Endothelial cell of hepatic sinusoid (primary cell): ENCODE measurements around the gene SLIT3.

Experiments used
- in situ Hi-C: cut with HindIII; loops from 2 replicates; pipeline ENCODE4 v1.10.0; 2017; ENCODE audit warnings: low sequenced_read_pairs

The SLIT3 gene

GRCh38 chr5:169299663-169300467 lies 1.1 kb downstream of the SLIT3 start:
- in situ Hi-C loops = no loop called here

GRCh38 chr5:169299191-169299662 lies 1.7 kb downstream of the SLIT3 start:
- in situ Hi-C loops = no loop called here

- in situ Hi-C loops = no loop called here
These were observed 2.7 kb downstream of the SLIT3 start for GRCh38 chr5:169298193-169298592.

- in situ Hi-C loops = no loop called here
These were observed 4.4 kb downstream of the SLIT3 start for GRCh38 chr5:169296419-169297143.

- in situ Hi-C loops = no loop called here
These were observed 5.6 kb downstream of the SLIT3 start for GRCh38 chr5:169295306-169295705.

GRCh38 chr5:169294621-169295020 lies 6.3 kb downstream of the SLIT3 start:
- in situ Hi-C loops = no loop called here

DNA sequence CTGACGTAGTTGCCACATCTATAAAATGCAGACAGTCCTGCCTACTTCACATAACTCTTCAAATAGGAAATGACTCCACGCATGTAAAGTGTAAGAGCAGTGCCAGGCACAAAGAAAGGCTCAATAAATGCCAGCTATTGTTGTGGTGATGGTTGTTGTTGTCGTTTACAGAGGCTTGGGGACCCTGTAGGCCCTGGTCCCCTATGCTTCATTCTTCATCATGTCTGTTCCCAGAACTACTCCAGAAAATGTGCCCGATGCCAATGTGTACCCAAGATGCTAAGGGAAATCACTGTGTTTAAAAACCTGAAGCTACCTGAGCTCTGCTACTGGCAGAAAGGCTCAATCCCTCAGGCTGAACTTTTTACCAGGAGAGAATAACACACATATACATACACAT lies 9.1 kb downstream of the SLIT3 start:
- in situ Hi-C loops = no loop called here

DNA sequence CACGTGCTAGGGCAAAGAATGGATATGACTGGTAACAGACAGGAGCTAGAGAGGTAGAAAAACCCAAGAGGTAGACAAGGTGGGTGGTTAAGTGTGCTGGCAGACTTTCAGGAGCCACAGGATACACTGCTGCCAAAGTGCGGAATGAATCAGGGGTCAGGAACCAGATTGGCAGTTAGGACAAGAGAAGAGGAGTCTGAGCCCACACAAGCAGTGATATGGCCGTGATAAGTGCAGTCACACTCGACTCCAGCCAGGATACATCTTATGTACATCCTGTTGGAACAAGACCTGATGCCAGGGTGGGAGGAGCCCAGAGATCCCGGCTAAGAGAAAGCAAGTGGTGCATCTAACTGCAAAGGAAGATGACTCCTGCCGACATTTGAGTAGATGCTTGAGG lies 10.0 kb downstream of the SLIT3 start:
- in situ Hi-C loops = no loop called here

DNA sequence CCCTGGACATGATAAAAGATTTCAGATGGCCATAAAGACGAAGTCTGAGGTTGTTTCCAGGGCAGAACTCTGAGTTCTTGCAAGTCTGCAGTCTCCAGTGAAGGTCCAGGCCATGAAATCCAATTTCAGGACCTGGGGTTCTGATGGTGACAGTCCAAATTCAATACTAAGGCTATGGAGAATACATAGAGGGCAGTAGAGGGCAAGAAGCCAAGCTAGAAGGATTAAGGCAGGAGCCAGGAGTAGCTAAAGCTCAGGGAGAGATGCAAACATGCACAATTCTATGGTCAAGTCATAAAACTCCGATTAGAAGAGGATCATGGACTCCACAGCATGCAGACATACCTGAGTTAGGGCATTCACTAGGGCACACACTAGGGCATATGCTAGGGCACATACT lies 11.4 kb downstream of the SLIT3 start:
- in situ Hi-C loops = loop anchor here (5.0 kb wide), 1 partner anchor 102 kb away; no protein-coding TSS in a partner anchor

DNA sequence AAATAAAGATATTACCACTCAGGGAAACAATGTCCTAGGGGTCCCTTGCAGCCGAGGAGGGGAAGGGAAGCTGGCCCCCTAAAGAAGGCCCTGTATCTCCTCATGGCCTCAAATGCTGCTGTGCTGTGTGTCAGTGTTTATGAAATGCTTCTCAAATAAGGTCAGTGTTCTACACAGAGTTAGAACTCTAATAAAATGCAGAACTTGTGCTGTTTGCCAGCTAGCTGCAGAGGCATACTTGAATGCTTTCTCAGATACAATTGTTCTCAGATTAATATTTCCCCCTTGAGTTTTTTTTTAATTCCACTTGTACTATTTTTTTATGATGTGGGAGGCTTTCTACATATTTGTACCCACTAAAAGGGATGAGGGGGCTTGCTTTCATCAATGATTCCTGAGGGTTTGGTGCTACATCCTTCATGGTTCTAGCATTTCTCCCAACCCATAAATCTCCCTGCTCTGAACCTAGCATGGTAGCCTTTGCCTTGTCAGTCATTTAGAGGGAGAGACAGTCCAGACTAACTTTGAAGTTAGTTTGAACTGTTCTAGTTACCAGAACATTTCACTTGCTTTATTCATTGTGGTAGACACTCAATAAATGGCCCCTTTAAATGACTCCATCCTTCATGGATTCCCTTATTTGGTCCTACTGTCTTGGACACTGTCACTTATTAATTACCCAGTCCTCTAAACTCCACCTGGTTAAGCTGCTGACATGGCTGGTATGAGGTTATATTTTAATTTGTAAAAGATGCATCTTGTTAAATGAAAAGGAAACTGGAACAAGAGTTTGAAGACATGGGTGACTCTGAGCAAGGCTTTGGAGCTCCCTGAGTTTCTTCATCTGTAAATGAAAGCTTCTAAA lies 12.6 kb downstream of the SLIT3 start:
- in situ Hi-C loops = loop anchor here (5.0 kb wide), 1 partner anchor 101 kb away; no protein-coding TSS in a partner anchor

GRCh38 chr5:169287529-169287928 lies 13.4 kb downstream of the SLIT3 start:
- in situ Hi-C loops = loop anchor here (5.0 kb wide), 1 partner anchor 100 kb away; no protein-coding TSS in a partner anchor

DNA sequence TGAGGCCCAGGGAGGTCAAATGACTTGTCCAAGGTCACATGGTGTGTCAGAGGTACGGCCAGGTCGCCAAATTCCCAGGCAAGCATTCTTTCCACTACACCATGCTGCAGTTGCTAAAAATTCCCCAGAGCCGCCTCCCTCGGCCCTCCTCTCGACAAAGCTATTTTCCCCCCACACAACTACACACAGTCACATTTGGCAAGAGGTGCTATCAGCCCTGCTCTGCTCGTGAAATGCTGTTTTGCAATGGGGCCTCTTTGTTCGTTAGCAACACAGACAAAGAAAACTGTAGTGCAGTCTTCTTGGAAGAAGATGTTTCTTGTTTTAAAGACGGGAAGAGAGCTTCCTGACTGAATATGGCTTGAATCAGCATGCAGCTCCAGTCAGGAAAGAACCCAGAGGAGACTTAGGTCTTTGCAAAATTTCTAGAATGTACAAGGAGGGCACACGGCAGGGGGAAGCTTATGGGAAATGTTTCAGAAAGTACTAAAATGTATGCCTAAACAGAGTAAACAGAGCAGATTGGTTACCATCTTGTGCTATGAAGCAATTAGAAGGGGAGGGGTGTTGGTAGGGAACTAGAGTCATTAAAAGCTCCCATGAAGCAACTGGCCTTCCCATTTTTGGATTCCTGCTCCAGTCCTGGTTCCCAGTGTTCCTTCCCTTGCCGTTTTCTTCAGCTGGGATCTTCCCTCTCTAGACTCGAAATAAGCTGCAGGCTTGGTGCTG lies 14.2 kb downstream of the SLIT3 start:
- in situ Hi-C loops = loop anchor here (5.0 kb wide), 1 partner anchor 99 kb away; no protein-coding TSS in a partner anchor

- in situ Hi-C loops = no loop called here
These were observed 17.1 kb downstream of the SLIT3 start for GRCh38 chr5:169283887-169284286.

GRCh38 chr5:169281625-169282024 lies 19.3 kb downstream of the SLIT3 start:
- in situ Hi-C loops = no loop called here

- in situ Hi-C loops = no loop called here
These were observed 20.2 kb downstream of the SLIT3 start for GRCh38 chr5:169280696-169281095.

DNA sequence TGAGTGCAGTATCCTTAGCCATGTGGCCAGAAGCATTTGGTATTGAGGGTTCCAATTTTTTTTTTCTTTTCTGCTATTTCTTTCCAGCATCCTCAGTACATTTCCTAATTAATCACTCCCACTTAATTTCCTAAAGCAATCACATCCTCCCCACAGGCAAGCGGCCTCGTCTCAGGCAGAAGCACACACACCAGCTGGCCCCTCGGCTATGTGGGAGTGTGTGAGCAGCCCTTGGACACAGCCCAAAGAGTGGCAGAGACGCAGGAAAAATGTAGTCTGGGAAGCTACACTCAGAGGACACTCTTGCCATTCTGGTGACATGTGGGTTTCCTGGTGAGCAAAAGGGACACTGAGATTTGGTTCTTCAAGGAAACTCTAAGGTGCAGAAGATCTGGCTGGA lies 20.7 kb downstream of the SLIT3 start:
- in situ Hi-C loops = no loop called here

- in situ Hi-C loops = no loop called here
These were observed 21.8 kb downstream of the SLIT3 start for GRCh38 chr5:169279125-169279524.

DNA sequence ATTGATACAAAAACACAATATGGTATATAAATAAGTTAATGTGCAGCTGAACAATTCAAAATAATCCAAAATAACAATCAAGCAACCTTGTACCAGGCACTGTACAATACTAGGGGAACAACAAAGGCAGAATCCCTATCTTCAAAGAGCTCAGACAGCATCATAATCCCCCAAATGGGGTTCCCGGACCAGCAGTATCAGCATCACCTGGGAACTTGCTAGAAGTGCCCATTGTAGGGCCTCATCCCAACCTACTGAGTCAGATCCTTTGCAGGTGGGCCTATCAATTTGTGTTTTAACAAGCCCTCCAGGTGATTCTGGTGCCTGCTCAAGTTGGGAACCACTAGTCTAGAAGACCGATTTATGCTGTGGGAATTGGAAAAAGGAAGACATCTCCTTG lies 27.1 kb downstream of the SLIT3 start:
- in situ Hi-C loops = no loop called here

GRCh38 chr5:169273451-169273850 lies 27.5 kb downstream of the SLIT3 start:
- in situ Hi-C loops = no loop called here

DNA sequence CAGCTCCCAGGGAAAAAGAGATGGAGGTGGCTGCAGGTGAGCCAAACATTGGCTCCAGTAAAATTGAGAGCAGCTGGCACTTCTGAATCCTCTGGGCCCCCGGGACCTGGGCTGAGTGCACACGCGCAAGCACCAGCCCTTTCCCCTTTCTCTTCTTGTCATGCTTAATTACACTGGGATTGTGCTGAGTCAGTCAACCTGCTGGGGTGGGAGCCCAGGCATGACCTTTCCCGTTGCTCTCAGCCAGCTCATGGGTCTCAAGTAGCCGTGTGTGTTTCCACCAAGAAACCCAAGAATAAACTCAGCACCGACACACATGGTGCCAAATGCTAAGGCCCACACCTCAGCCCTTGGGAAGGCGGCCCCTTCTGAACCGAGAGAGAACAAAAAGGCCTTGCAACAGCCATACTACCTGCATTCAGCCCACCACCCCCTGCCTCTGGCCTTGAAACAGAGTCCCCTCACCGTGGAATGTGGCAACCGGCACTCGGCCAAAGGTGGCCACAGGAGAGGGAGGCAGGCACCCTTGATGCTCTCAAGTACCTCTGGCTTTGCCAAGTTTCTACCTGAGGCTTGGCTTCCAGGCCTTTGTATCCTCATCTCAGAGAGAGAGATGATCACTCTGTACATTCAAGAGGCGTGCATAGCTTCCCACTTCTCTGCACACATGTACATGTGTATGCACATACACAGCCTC lies 28.1 kb downstream of the SLIT3 start:
- in situ Hi-C loops = no loop called here
